ENCODE measurements around the gene ZNF74.
"Not testable (repeated sequence)": the region's sequence is repeated elsewhere in the genome, so short reads cannot be mapped to it uniquely, and the experiment has no call there.

ZNF74 gene

GRCh38 chr22:20450551-20450906, 56.6 kb downstream of the ZNF74 start:
- no peak for DNase-seq

GRCh38 chr22:20451129-20451778, 57.3 kb downstream of the ZNF74 start:
- DNase-seq = not testable (repeated sequence)

GRCh38 chr22:20451920-20452319, 58.0 kb downstream of the ZNF74 start:
- DNase-seq = no peak

GRCh38 chr22:20453222-20453621, 59.3 kb downstream of the ZNF74 start:
- no peak for DNase-seq

GRCh38 chr22:20455709-20456063, 61.7 kb downstream of the ZNF74 start:
- DNase-seq = no peak

GRCh38 chr22:20456064-20456721, 62.2 kb downstream of the ZNF74 start:
- DNase-seq = peak; percentile 42 to 85

GRCh38 chr22:20456722-20457076, 62.7 kb downstream of the ZNF74 start:
- DNase-seq = no peak

GRCh38 chr22:20457506-20458240, 63.7 kb downstream of the ZNF74 start:
- no peak for DNase-seq
